ENCODE measurements around the gene KCNIP4.

DNA sequence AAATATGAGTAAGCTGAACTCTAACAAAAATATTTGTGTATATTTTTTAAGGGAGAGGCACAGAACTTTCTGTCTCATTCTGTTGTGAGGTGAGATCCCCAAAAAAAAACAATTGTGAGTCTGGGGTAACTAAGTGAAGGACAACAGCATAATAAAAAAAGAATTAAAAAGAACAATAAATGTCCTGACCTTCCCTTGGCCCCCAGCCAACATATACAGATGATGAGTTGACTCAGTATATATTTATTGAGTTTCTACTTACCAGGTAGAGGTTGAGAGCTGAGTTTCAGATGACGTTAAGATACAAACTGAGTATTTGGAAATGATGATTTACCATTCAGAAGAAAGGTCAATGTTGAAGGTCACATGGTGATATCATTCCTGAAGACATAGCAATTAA lies 239.5 kb downstream of the KCNIP4 start:
- TF ChIP-seq, protein P1, sequence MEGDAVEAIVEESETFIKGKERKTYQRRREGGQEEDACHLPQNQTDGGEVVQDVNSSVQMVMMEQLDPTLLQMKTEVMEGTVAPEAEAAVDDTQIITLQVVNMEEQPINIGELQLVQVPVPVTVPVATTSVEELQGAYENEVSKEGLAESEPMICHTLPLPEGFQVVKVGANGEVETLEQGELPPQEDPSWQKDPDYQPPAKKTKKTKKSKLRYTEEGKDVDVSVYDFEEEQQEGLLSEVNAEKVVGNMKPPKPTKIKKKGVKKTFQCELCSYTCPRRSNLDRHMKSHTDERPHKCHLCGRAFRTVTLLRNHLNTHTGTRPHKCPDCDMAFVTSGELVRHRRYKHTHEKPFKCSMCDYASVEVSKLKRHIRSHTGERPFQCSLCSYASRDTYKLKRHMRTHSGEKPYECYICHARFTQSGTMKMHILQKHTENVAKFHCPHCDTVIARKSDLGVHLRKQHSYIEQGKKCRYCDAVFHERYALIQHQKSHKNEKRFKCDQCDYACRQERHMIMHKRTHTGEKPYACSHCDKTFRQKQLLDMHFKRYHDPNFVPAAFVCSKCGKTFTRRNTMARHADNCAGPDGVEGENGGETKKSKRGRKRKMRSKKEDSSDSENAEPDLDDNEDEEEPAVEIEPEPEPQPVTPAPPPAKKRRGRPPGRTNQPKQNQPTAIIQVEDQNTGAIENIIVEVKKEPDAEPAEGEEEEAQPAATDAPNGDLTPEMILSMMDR (IDR thresholded peaks at IDR 0.05): no peak
- TF ChIP-seq POLR2AphosphoS5 (IDR thresholded peaks at IDR 0.05): no peak
- no peak for TF ChIP-seq EP300 (IDR thresholded peaks at IDR 0.05; ENCODE audit: low read depth)
- no peak for TF ChIP-seq POLR2A (IDR thresholded peaks at IDR 0.05)

All from transverse colon (tissue), 4 donors.